GM18858 (cell line): ENCODE data around the gene SMAD6.

Experiments used
- ATAC-seq: cut with Tn5 transposase; IDR thresholded peaks from one replicate; pipeline ENCODE4 v1.9.1; 2021; ENCODE audit not compliant: unreplicated experiment

The SMAD6 gene

DNA sequence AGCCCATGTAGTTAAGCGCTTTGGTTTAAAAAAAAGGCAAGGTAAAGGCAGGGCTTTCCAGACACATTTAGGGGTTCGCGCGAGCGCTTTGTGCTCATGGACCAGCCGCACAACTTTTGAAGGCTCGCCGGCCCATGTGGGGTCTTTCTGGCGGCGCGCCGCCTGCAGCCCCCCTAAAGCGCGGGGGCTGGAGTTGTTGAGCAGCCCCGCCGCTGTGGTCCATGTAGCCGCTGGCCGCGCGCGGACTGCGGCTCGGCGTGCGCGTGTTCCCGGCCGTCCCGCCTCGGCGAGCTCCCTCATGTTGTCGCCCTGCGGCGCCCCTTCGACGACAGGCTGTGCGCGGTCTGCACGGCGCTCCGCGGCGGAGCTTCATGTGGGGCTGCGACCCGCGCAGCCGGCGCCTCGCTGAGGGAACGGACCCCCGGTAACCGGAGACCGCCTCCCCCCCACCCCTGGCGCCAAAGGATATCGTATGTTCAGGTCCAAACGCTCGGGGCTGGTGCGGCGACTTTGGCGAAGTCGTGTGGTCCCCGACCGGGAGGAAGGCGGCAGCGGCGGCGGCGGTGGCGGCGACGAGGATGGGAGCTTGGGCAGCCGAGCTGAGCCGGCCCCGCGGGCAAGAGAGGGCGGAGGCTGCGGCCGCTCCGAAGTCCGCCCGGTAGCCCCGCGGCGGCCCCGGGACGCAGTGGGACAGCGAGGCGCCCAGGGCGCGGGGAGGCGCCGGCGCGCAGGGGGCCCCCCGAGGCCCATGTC is 927 bp downstream of the SMAD6 start:
- no peak for ATAC-seq

DNA sequence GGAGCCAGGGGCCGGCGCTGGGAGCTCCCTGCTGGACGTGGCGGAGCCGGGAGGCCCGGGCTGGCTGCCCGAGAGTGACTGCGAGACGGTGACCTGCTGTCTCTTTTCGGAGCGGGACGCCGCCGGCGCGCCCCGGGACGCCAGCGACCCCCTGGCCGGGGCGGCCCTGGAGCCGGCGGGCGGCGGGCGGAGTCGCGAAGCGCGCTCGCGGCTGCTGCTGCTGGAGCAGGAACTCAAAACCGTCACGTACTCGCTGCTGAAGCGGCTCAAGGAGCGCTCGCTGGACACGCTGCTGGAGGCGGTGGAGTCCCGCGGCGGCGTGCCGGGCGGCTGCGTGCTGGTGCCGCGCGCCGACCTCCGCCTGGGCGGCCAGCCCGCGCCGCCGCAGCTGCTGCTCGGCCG is 1.5 kb downstream of the SMAD6 start:
- no peak for ATAC-seq

DNA sequence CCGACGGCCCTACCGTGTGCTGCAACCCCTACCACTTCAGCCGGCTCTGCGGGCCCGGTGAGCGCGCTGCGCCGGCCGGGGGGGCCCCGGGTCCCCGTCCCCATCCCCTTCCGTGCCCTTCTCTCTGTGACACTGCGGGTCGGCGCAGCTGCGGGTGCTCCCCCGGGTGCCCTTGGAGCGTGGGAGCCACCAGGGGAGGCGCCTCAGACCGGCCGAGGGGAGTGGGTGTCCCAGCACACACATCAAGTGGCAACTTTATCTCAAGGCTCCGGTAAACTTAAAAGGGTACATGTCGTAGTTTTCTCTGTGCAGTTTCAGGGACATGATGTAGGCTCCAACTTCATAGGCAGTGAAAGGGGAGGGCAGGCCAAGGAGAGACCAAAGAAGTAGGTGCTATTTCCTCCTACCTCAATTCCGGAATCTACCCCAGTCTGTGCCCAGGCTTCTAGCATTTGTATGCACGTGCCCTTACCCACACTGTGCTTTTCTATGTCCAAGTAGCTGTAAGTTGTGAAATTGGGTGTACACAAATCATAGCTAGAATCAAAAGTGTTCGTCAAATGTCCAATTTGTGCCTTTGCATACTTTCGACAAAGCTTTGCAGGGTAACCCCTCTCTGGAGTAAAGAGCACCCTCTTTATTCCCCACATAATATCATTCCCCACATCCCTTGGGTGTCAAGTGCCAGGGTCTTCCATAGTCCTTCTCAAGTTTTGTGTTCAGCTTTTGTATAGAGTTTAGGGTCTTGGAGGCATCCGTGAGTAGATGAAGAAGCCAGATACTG is 2.2 kb downstream of the SMAD6 start:
- ATAC-seq, result no peak

DNA sequence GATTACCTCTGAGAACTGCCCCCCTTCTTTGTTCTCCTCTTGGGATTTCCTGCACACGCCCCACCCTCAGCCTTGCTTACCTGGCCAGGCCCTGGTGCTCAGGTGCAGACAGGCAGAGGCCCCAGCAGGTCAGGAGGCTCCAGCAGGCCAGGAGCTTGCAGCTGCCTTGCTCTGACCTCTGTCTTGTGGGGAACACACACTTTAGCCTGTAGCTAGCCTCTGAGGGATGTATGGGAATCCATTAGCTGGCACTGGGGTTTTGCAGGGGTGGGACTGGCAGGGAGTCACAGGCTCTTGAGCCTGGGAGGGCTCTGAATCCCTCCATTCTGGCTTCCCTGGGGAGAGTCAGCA is 2.7 kb downstream of the SMAD6 start:
- ATAC-seq, result no peak

DNA sequence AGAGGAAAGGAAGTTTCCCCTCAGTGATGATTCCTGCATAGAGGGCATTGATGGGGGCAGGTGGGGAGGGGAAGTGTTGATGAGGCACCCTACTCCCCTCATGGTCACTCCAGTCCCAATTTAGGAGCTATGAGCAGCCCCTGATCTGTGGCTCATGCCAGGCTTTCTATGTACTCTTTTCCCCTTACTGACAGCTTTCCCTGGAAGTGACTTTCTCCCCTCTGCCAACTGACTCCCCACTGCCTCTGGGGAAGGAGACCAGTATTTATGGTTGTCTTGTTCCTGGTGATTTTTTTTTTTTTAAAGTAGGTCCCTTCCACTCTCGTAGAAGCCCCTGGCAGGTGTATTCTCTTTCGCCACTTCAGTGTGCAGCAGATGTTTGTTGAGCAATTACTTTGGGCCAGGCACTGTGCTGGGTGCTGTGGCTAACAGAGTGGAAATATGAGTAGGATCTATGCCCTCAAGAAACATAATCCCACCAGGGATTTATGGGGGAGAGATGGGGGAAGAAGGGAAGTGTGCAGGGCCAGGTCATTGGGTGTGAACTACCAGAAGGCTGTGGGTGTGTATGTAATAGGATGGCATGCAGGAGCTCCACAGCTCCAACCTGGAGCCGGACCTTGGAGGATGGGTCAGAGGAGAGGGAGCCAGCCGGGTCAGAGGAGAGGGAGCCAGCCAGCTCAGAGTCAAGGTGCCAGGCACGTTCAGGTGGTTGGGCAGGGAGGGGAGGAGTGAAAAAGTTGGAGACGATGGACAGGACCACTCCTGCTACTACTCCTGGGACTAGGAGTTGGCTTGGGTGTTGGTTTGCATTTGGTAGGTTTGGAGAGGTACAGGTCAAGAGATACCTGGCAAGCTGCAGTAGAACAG is 3.5 kb downstream of the SMAD6 start:
- no peak for ATAC-seq

DNA sequence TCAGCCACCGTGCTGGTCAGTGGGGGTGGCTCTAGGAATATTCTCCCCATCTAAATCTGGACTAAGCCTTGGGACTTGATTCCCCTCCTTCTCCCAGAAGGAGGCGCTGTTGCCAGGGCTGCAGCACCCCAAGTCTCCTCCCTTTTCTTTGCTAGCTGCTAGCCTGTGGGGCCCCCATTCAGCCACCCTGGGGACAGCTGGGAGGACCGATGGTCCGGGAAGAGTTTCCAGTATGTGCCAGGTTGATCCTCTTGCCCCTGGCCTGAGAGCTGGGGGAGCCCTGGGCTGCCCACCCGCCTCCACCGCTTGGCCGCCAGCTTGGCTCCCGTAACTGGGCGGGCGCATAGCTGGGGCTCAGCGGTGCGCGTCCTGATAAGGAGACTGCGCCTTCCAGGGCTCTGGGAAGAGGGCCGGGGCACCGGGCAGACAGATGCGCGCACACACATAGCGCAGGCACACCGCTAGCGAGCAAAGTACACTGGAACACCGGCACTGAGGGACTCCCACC is 4.2 kb downstream of the SMAD6 start:
- ATAC-seq, result no peak

DNA sequence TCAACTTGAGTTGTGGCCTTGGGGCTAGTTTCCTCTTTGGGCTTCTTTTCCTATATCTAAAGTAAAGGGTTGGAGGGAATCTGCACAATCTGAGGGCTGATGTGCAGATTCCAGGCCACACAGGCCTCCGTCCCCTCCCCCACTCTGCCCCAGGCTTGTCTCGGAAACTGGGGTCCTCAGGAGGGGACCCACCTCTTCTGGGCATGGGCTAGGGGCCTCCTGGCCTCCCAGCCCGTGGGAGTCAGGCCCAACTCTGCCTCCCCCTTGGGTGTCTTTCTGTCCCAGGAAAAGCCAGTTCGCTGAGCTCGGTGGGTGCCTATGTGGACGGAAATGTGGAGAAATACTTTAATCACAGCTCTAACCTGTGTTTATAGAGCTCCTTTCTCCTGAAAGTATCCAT is 4.8 kb downstream of the SMAD6 start:
- ATAC-seq, result no peak

DNA sequence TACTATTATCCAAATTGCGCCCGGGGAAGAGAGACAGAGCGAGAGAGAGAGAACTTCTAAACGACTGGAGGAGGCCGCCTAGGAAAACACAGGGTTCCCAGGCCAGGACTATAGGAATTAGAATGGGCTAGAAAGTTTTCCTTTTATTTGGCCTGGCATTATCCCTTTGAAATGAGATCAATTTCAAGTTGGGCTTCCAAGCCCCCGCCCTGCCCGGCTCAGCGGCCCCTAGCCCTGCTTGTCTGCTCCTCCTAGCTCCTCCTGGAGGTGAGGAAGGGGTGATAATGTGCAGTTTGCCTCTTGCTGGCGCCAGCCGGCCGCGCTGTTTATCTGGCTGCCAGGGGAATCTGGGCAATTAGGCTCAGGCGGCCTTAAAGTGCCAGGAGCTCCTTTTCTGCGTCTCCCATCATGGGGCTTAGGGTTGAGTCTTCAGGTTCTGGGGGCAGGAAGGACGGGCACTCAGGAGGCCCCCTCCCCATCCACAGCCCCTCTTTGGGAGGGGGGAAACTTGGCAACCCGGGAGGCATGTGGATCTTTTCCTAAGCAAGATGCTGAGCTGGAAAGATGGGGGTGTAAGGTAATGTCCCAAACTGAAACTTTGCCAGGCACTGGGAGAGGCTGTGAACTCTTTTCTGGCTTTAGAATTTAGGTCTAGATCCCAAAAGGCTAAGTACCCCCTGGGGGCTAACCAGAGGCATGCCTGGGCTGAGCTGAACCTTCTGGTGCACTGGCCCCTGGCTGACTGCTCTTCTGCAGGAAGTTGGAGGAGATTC is 5.5 kb downstream of the SMAD6 start:
- ATAC-seq, result no peak

DNA sequence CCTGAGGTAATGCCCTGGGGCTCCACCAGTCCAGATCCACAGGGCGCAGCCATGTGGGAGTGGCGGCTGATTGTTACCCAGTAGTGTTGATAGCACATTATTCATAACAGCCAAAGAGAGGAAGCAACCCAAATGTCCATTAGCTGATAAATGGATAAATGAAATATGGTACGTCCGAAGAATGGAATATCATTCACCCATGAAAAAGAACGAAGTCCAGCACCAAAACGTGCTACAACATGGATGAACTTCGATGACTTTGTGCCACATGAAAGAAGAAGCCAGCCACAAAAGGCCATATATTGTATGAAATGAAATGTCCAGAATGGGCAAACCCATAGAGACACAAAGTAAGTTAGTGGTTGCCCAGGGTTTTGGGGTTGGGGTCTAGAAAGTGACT is 6.4 kb downstream of the SMAD6 start:
- no peak for ATAC-seq

DNA sequence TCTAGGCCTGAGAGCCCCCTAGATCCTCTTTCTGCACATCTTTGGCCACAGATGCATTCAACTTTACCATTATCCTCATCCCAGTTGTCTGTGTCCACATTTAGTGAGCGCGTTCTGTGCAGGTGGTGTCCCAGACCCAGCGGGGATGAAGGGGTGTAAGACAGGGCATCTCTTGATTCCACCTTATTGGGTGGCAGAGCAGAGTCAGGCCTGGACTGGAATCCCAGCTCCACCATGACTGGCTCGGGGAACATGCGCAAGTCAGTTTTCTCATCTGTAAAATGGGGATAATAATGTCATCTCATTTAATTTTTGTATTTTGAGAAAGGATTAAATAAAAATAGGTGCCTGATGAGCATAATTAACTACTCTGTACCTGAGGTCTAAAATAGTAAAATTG is 7.8 kb downstream of the SMAD6 start:
- ATAC-seq, result no peak

DNA sequence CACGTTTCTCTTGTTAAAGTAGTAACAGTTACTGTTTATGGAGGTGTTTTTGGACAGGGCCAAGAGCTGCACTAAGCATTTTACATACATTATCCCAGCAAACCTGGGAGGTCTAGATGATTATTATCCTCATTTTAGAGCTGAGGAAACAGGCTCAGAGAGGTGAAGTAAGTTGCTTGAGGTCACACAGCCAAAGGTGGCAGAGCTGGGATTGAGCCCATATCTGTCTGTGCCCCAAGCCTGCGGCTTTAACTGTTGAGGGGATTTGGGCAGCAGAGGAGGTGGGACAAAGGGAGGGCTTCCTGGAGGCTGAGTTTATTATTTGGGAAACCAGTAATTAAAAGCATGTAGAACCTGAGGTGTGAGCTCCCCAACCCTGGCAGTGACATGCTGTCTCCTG is 9.2 kb downstream of the SMAD6 start:
- no peak for ATAC-seq

DNA sequence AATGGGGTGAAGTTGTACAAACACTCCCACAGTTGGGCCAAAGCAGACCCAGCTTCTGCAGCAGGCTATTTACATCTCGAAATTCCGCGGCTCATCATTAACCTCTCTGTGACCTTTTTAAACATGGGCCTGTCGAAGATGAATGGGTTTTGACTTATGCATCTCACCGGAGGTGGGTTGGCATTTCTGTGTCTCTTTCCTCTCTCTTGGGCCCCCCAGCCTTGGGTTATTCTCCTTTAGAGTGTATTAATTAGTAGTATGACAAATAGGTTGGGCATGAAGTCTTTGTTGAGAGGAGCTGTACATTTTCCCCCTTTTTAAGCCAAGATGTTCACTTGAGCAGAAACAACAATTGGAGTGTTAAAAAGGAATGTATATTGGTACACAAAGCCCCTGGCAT is 9.8 kb downstream of the SMAD6 start:
- no peak for ATAC-seq

DNA sequence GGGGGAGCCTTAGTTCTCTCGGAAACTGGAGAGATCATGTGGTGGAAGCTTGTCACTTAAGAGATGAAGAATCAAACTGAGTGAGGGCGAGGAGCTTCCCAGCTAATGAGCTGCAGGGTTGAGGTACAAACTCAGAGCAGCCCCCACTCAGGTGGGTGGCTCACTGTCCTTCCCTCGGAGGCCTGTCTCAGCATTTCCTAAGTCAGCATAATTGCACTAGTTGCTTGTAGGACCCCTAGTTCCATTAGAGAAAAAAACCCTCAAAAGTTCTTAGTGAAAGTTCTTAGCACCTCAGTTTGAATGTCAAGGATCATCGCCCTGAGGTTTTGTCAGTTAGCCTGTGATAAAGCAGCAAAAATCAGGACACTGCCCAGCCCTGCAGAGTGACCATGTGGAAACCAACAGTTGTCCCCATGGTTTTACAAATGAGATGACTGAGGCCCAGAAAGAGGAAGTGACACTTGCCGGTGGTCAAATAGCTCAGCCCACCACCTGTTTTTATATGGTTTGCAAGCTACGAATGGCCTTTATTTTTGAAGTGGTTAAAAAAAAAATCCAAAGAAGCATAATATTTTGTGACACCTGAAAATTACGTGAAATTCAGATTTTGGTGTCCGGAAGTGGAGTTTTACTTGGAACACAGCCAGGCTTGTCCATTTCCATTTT is 11.9 kb downstream of the SMAD6 start:
- ATAC-seq, result no peak

DNA sequence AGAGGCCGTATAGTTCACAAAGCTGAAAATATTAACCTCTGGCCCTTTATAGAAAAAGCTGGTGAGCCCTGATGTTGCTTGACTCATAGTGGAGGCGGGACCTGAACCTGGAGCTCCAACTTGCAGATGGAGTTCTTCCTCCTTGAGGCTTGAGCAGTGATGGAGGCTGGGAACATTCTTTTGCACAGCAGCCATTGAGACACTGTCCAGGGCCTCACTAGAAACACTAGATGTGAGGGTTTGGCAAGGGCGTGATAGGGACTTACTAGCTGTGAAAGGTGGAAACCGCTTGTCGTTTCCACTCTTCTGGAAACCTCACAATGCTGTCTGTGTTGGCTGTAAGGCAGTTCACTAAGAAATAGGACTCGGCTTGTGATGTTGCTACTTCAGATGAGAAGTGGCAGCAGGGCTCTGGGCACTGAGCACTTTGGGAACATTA is 12.5 kb downstream of the SMAD6 start:
- no peak for ATAC-seq

DNA sequence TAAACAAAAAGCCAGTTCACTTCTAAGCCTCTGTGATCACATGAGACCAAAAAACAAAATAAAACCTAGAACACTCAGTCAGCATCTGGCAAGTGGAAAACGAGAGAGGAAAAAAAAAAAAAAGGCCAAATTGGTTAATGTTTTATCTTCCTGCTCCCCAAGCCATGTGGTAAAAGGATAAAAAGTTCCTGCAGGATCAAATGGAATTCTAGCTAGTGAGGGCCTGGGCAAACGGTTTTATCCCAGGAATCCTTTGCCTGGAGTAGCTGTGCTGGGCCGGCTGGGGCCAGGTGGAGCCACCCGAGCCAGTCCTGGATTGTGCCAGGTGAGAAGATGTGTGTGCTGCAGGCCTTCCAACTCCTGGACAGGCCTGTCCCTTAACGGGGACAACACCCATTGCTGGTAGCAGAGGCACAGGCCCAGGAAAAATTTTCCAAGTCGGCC is 13.2 kb downstream of the SMAD6 start:
- no peak for ATAC-seq

DNA sequence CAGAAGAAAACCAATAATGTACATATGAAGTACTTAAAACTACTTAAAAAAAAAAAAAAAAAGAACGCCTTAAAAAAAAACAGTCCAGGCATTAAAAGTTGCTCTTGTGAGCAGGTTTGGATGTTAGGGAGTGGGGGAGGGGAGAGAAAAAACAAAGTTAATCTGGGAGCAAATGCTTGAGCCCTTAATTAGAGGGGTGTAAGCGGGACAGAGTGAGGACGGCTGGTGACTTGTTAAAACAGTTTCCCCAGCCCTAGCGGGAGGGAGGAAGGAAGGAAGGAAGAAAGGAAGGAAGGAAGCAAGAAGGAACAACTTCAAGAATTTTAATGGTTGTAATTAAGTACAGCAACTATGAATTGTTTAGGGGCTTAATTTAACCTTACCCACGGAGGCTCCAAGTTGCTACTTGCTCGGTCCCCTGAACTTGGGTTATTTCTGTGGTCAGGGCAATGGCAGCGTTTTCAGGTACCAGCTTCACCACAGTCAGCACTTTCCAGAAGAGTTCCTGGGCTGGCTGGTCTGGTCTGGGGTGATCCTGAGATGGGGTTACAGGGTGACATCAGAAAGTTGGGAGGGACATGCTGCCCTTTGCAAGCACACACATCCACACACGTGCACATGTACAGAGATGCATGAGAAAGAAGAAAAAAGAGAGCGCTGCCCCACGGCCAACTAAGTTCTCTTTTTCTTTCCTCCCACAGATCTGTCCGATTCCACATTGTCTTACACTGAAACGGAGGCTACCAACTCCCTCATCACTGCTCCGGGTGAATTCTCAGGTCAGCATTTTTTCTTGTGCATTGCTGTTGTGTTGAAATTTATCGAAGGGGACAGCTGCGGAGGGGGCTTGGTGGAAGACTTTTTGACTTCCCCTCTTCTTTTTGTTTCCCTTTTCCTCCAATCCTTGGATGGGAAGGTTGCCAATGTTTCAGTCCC is 14.0 kb downstream of the SMAD6 start:
- no peak for ATAC-seq

DNA sequence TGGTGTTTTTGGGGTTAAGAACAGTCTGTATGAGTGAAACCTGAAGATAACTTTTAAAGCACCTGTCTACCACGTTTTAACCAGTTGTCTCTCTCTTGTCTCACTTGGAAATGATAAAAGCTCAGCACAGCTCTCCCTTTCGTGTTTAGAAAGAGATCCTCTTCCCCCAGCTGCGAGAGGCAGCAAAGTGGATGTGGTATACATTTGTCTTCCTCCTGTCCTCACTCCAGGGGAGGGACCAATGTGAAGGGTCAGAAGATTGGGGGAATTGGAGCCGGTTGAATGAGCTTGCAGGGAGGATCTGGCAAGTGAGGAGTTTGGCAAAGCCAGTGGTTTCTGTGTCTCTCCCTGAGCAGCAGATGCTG is 14.6 kb downstream of the SMAD6 start:
- ATAC-seq, result no peak

DNA sequence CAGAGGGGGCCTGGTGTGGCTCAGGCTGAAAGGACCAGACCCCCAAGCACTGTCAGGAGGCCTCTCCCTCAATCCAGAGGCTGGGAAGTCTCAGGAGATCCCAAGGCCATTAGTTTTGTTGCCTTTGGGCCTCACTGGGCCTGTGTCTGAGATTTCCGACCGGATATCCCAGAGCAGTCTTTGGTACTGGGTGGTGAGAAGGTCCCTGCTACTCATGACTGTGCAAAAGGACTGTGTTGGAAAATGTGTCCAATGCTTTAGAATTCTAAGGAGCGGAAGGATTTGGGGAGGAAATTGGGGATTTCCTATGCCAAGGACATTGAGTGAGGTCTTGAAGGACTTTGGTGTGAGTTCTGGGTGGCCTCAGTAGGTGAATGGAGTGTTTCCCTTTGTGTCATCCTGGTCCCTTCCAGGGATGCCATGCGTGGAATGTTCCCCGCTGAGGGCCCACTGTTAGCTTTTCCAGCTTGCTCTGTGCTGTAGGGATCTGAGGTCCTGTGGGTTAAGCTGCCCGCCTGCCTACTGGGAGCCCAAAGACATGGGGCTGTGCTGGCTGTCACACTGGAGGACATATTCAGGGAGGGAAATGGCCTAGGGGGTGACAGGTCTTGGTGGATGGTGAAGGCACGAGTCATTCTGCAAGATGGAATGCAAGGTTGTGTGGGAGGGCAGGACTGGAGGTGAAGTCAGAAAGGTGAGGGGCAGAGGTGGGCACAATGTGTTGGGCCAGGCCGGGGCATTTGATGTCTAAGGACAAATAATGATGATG is 16.4 kb downstream of the SMAD6 start:
- ATAC-seq, result no peak
